ENCODE data around the gene GNAS. TPM values are rescaled to one million over a fixed set of nuclear protein-coding genes. Genes with fewer than 3 reads are reported as not detected.

The GNAS gene
- total RNA-seq, 1 donor from 2014 or later: 875 TPM

DNA sequence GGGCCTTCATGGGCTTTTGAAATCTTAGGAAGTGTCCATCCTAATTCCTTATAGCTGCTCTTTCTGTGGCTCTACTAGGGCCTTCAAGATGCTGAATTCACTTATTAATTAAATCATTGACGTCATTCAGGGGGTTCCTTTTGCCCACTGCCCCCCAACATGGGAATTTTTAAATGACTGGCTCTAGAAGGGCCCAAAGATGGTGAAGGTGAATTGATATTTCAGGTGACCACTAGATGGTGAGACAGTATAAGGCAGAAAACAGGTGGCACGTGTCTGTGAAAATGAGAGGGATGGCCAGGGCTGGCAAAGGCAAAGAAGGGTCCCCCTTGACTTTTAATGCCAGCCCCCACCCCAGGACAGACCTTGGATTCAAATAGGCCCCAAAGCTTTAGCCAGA, 11.8 kb downstream of the GNAS start:
- Histone ChIP-seq H3K4me1 (peaks cover 5% of the 10 kb centered on the region), H3K4me3 (no peak overlapping the region), H3K36me3 (no peaks in the 10 kb centered on the region), H3K27ac (no peak overlapping the region), H3K9me3 (no peaks in the 10 kb centered on the region), H3K27me3 (no peaks in the 10 kb centered on the region)
- DNase-seq (ENCODE audit: extremely low spot score in 2 of 2): no peak
- intact Hi-C loops (cut with DNase I): no loop called here
- TF ChIP-seq, protein P1, sequence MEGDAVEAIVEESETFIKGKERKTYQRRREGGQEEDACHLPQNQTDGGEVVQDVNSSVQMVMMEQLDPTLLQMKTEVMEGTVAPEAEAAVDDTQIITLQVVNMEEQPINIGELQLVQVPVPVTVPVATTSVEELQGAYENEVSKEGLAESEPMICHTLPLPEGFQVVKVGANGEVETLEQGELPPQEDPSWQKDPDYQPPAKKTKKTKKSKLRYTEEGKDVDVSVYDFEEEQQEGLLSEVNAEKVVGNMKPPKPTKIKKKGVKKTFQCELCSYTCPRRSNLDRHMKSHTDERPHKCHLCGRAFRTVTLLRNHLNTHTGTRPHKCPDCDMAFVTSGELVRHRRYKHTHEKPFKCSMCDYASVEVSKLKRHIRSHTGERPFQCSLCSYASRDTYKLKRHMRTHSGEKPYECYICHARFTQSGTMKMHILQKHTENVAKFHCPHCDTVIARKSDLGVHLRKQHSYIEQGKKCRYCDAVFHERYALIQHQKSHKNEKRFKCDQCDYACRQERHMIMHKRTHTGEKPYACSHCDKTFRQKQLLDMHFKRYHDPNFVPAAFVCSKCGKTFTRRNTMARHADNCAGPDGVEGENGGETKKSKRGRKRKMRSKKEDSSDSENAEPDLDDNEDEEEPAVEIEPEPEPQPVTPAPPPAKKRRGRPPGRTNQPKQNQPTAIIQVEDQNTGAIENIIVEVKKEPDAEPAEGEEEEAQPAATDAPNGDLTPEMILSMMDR (IDR thresholded peaks at IDR 0.05): no peak
- TF ChIP-seq POLR2AphosphoS5 (IDR thresholded peaks at IDR 0.05; ENCODE audit: insufficient read depth in 1 of 2, low read depth in 1 of 2) (no peak), POLR2A (IDR thresholded peaks at IDR 0.05) (no peak)

DNA sequence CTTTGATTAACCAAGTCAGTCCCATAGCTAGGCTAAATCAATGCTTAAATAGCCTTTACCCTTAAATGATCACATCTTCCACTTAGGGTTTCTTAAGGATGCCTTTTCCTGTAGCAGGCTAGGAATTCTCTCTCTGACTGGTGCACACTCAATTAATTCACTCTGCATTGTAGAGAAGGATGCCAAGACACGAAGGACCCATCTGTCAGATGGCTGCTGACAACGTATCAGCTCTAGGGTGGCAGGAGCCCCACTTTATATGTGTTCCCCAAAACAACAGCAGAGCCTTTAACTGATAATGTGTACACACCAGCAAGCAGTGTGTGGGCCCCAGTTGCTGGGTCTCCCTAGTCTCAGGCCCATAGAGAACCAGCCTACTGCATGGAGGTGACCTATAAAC, 13.3 kb downstream of the GNAS start:
- Histone ChIP-seq H3K4me3 (no peak overlapping the region), H3K27ac (no peak overlapping the region), H3K9me3 (no peaks in the 10 kb centered on the region), H3K36me3 (no peaks in the 10 kb centered on the region), H3K27me3 (no peaks in the 10 kb centered on the region), H3K4me1 (peaks cover 5% of the 10 kb centered on the region)
- DNase-seq (ENCODE audit: extremely low spot score in 2 of 2): no peak
- TF ChIP-seq POLR2AphosphoS5 (IDR thresholded peaks at IDR 0.05; ENCODE audit: insufficient read depth in 1 of 2, low read depth in 1 of 2): no peak
- TF ChIP-seq POLR2A (IDR thresholded peaks at IDR 0.05): no peak
- TF ChIP-seq, protein P1 (IDR thresholded peaks at IDR 0.05): no peak
- intact Hi-C loops (cut with DNase I): no loop called here

DNA sequence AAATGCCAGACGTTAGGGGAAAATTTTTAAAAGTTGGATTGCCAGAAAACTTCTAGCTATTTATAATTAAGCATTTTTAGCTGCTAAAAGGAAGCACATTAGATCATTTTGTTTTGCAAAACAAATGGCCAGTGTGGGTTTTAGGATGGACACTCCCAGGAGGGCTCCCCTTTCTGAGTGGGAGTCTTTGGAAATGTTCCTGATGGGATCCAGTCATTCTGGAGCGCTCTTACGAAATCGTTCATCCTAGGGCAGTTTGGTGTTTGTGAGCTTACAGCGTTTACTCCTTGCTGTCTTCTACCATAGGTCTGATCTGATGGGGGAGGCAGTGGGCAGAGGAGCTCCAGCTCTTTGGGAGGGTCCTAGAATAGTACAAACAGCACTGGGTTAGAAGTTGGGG, 14.7 kb downstream of the GNAS start:
- no peak for TF ChIP-seq POLR2A (IDR thresholded peaks at IDR 0.05)
- peak in 1 of 2 donors; percentile 53 for TF ChIP-seq POLR2AphosphoS5 (IDR thresholded peaks at IDR 0.05; ENCODE audit: insufficient read depth in 1 of 2, low read depth in 1 of 2)
- TF ChIP-seq, protein P1 (IDR thresholded peaks at IDR 0.05): no peak
- no peak for DNase-seq (ENCODE audit: extremely low spot score in 2 of 2)
- no peak overlapping the region for H3K4me3 ChIP-seq
- no peaks in the 10 kb centered on the region for H3K9me3 ChIP-seq
- no peaks in the 10 kb centered on the region for H3K27me3 ChIP-seq
- intact Hi-C loops (cut with DNase I): no loop called here
- H3K4me1 ChIP-seq: peaks cover 5% of the 10 kb centered on the region
- no peaks in the 10 kb centered on the region for H3K36me3 ChIP-seq
- no peak overlapping the region for H3K27ac ChIP-seq

DNA sequence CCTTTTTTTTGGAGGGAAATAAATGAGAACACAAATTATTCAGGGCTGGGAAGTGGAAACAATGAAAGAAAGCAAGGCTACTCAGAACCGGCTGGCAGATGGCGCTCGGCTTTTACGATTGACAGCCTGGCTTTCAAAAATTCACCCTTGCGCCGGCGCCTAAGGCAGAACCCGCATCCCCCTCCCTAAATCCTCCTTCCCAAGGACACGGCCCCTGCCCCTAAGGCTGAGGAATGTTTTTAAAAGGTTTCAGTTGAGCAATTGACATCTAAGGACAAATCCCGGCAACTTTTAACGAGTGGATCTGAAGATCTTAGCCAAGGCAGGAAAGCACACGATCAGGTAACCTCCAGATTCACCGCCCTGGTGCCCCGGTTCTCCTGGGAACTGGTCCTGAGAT, 16.3 kb downstream of the GNAS start:
- intact Hi-C loops (cut with DNase I): no loop called here
- H3K4me1 ChIP-seq: peaks cover 5% of the 10 kb centered on the region

DNA sequence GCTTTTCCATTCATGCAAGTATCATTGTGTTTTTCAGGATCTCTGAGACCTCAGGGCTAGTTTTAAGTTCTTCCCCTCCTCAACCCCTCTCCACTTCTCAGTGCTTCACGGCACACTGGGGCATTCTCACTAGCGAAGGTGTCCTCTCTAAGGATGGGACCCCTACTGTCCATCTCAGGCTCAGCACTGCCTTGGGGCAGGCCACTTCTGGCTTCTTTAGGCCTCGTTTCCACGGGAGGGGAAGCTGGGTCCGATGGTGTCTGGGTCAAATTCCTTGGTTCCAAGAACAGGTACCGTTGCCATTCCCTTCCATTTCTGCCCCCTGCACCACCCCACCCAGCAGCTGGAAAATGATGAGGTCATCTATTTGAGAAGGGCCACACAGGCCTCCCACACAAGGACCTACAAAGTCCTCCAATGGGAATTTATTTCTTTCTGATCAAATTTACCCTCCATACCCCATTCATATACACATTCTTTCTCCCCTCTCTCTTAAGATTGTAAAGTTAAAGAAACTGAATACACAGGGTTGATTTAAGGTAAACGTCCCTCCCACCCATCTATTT, 17.2 kb downstream of the GNAS start:
- intact Hi-C loops (cut with DNase I): no loop called here
- Histone ChIP-seq H3K4me1 (peaks cover 5% of the 10 kb centered on the region), H3K27ac (no peak overlapping the region), H3K27me3 (no peaks in the 10 kb centered on the region), H3K36me3 (no peaks in the 10 kb centered on the region), H3K4me3 (no peak overlapping the region), H3K9me3 (no peaks in the 10 kb centered on the region)
- DNase-seq (ENCODE audit: extremely low spot score in 2 of 2): peak in 1 of 2 donors; percentile 55
- TF ChIP-seq POLR2AphosphoS5 (IDR thresholded peaks at IDR 0.05; ENCODE audit: insufficient read depth in 1 of 2, low read depth in 1 of 2) (no peak), POLR2A (IDR thresholded peaks at IDR 0.05) (no peak)
- TF ChIP-seq, protein P1 (IDR thresholded peaks at IDR 0.05): no peak

More for the DNA sequence above, 16.3 kb downstream of the GNAS start:
- TF ChIP-seq POLR2A (IDR thresholded peaks at IDR 0.05) (no peak), POLR2AphosphoS5 (IDR thresholded peaks at IDR 0.05; ENCODE audit: insufficient read depth in 1 of 2, low read depth in 1 of 2) (no peak)
- TF ChIP-seq, protein P1 (IDR thresholded peaks at IDR 0.05): no peak
- DNase-seq (ENCODE audit: extremely low spot score in 2 of 2): no peak
- H3K4me3 ChIP-seq: no peak overlapping the region
- H3K9me3 ChIP-seq: no peaks in the 10 kb centered on the region
- no peak overlapping the region for H3K27ac ChIP-seq
- no peaks in the 10 kb centered on the region for H3K36me3 ChIP-seq
- no peaks in the 10 kb centered on the region for H3K27me3 ChIP-seq

Measured in vagina (tissue), 2 donors.